ENCODE measurements around the gene SMPDL3A.
"Not testable (repeated sequence)": the region's sequence is repeated elsewhere in the genome, so short reads cannot be mapped to it uniquely, and the experiment has no call there.

The SMPDL3A gene

GRCh38 chr6:122789182-122790027, at the start of gene SMPDL3A:
TSS of gene SMPDL3A (plus strand) at chr6:122789258. CDS start at chr6:122789347, 89 bp downstream.
- DNase-seq = peak; percentile 69

DNA sequence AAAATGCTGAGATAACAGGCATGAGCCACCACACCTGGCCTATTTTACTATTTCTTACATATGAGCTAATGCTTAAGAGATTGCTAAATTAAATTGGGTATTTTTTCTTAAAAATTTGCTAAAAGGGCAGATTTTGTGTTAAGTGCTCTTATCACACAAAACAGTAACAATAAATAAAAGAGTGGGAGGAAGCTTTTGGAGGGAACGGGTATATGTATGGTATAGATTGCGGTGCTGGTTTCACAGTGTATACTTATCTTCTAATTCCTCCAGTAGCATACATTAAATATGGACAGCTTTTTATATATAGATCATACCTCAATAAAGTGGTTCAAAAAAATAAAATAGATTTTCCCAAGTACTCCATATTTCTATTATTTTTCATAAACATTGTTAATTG, 49.0 kb upstream of the SMPDL3A start:
- DNase-seq = no peak

DNA sequence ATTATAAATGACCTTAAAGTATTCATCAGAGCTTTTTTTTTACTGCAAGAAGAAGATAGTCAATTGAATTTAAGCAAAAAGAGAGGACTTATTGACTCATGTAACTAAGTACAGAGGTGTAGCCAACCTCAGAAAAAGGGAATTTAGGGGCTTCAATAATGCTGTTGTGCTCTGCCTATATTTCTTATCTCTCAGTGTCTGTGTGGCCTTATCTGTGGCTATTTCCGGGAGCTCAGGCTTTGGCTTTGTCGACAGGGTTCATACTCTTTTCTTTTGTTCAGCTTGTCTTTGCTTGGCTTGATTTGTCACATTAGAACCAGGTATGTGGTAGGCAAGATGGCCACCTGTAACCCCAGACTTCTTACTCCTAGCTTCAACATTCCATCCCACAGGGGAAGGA, 48.1 kb upstream of the SMPDL3A start:
- no peak for DNase-seq

GRCh38 chr6:122744247-122744646, 44.8 kb upstream of the SMPDL3A start:
- DNase-seq = peak; percentile 28

- DNase-seq = not testable (repeated sequence)
Observed at GRCh38 chr6:122744856-122745255, 44.2 kb upstream of the SMPDL3A start.

GRCh38 chr6:122746688-122747087, 42.4 kb upstream of the SMPDL3A start:
- DNase-seq = no peak

GRCh38 chr6:122747573-122747972, 41.5 kb upstream of the SMPDL3A start:
- peak; percentile 36 for DNase-seq

- not testable (repeated sequence) for DNase-seq
Observed at GRCh38 chr6:122748945-122749344, 40.1 kb upstream of the SMPDL3A start.

DNA sequence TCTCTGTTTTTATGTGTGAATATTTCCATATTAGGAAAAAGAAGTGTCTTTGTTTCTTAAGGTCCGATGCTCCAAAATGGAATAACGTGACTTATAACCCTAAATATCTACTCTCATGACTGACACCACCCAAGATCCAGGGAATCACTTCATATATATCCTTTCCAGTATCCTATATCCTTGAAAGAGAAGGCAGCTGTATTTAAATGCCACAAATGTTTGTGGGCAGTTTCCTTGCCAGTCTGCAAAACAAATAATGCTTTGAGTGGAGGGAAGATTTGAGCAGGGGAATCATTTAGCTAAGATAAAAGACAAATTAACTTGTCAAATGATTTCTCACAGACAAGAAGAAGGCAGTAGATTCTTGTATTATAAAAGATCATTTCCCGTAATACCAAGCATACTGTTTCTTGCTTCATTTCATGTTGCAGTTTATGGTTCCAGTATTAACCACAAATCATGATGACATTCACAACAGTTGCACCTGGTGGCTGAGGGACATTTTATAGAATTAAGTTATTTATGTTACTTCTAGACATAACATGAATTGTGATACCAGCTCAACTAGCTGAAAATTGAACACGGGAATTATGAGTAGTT, 39.5 kb upstream of the SMPDL3A start:
- DNase-seq = no peak

DNA sequence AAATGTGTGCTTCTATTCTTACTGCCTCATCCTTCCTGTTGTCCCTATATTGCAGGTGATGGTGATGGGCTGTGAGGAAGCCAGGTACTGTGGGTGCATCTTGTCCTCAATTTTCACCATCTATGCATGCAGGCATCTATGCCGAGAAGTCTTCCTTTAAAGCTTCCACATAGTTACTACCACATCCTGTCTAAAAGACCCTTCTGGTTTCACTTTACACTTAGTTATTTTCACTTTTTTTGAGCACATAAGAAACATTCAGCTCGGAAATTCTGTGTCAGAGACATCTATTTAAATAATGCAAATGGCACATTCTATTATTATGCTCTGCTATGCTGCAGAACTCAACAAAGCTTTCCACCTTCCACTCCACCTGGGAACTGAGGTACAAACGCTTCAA, 37.7 kb upstream of the SMPDL3A start:
- peak; percentile 8 for DNase-seq

- peak; percentile 60 for DNase-seq
Observed at GRCh38 chr6:122752459-122752858, 36.6 kb upstream of the SMPDL3A start.

- DNase-seq = no peak
Observed at GRCh38 chr6:122753000-122753687, 35.9 kb upstream of the SMPDL3A start.

DNA sequence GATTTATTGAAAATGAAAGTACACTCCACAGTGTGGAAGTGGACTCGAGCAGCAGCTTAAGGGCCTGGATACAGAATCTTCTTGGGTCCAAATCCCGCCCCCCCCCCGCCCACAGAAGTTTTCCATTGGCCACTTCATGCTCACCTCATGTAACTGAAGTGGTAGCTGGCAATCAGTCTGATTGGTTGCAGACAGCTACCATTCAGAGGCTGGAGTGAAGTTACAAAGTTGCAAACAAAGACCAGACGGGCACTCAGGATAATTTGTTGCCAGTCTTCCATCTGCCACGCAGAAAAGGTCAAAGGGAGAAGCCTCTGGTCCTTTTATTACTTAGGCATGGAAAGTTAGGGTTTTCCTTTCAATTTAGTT, 35.4 kb upstream of the SMPDL3A start:
- DNase-seq = peak; percentile 8

DNA sequence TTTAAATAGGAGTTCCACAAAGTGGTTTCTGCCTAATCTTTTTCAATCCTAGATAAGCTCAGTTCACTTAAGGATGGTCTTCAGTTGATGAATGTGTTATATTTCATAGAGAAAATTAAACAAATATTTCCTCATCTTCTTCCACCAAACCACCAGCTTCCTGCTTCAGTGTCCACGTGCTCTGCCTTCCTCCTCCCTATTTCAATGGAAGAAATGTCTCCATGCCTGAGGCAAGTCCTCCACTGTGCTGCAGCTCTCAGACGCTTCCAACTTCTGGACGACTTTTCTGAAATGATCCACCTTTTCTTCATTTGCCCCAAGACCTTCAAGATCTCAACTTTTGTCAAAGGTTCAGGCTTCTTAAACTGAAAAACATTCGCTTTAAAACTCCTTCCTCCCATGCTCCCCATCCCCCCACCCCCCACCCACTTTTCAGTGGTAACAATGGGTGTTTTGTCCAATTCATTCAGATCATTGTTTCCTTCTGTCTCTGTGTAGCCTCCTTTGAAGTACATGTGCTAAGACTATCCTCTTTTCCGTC, 34.8 kb upstream of the SMPDL3A start:
- peak; percentile 36 for DNase-seq

- no peak for DNase-seq
Observed at GRCh38 chr6:122755901-122756300, 33.2 kb upstream of the SMPDL3A start.

- DNase-seq = peak; percentile 93
Observed at GRCh38 chr6:122758927-122759334, 30.1 kb upstream of the SMPDL3A start.

DNA sequence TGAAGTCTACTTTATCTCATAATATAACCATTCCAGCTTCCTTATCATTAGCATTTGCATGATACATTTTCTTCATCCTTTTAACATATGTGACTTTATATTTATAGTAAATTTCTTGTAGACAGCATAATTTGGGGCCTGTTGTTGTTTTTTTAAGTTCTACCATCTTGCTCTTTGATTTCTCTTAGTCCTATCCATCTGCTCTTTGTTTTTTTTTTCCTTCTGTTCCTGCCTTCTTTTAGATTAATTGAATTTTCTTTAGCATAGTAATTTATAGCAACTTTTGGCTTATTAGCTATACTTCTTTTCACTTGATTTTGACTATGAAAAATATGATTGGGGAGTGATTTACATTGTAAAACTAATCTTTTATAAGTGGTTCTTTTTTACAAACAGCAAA, 28.7 kb upstream of the SMPDL3A start:
- DNase-seq = no peak

- DNase-seq = no peak
Observed at GRCh38 chr6:122766256-122766655, 22.8 kb upstream of the SMPDL3A start.

GRCh38 chr6:122770835-122771601, 18.0 kb upstream of the SMPDL3A start:
- peak; percentile 96 for DNase-seq

GRCh38 chr6:122772724-122773415, 16.2 kb upstream of the SMPDL3A start:
- DNase-seq = no peak

DNA sequence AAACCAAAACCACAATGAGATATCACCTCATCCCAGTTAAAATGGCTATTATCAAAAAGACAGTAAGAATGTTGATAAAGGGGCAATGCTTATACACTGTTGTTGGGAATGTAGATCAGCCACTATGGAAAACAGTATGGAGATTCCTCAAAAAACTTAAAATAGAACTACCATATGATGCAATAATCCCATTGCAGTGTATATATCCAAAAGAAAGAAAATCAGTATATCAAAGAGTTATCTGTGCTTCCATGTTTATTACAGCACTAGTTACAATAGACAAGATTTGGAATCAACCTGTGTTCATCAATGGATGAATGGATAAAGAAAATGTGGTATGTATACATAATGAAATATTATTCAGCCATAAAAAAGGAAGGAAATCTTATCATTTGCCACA, 13.1 kb upstream of the SMPDL3A start:
- no peak for DNase-seq

DNA sequence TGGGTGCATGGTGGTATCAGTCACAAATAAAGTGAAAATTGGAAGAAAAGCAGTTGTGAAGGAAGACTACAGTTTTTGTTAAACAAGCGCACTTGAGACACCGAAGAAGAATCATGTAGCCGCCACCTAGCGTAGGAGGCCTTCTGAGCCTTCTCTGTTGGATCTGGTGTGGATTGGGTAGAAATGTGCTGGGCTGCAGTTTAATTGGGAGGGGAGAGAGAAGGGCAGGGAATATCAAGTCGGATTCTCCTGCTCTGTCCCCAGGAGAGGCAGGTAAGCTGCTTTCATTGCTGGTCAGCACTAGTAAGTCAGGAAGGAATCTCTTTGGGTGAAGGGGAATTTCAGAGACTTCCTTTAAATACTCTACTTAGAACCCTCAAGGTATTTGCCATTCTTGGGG, 10.8 kb upstream of the SMPDL3A start:
- no peak for DNase-seq
